HG03039 (cell line): ENCODE measurements around the gene UGT1A8.

Source experiments
- ATAC-seq: cut with Tn5 transposase; IDR thresholded peaks from one replicate; pipeline ENCODE4 v1.9.1; 2021; ENCODE audit warnings: mild to moderate bottlenecking, moderate library complexity; ENCODE audit not compliant: unreplicated experiment

The UGT1A8 gene

DNA sequence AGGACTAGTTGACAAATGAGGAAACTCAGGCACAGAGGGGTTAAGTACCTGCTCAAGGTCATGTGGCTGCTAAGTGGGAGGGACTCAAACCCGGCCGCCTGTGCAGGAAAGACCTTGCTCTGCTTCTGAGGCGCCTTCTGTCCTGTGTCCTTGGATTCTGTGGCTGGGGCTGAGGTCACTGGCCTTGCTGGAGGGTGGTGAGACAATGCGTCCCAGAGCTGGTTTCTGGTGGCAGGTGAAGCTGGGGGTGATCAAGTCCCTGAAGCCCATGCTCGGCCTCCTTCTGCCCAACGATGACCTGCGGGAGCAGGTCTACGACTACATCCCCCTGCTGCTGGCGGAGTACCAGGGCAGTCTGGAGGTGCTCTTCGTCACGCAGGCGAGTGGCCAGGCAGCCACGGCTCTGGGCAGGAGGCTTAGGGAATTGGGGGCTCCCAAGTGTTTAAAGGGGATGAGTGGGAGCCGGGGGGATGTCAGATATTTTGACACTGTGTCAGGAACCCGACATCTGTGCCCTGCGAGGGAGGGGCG, 176.8 kb downstream of the UGT1A8 start:
- ATAC-seq: no peak

DNA sequence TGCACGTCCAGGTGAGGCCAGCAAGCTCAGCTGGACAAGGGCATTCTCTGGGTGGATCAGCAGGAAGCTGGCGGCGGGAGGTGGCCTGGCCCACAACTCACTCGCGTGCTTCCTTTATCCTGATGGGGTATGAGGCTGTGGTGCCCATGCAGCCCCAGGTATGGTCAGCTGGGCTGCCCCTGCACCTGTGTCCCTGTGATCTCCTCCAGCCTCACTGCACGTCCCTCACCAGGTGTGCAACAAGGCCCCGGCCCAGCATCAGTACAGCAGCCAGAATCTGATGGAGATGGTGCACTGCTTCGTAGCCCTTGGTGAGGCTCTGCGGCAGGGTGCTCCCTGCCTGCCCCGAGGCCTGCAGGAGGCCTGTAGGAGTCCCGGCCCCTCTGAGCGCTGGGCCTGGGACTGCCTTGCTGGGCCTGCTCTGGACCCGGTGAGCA, 178.3 kb downstream of the UGT1A8 start:
- ATAC-seq: no peak

DNA sequence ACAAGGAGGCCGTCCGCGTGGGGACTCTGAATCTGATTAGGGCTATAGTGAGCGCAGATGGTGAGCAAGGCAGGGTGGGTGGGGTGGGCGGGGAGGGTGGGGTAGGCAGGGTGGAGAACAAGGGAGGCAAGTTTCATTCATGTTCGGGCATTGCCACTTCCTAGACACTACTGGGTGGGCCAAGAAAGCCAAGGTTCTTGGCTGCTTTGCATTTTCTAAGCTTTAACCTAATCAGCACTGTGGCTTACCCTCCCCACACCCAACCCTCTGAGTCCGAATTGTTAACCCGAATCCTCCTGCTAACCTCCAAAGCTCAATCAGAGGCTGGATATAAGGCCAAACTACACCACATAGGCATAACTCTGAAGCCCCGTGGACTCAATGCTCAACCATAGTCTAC, 178.8 kb downstream of the UGT1A8 start:
- no peak for ATAC-seq

DNA sequence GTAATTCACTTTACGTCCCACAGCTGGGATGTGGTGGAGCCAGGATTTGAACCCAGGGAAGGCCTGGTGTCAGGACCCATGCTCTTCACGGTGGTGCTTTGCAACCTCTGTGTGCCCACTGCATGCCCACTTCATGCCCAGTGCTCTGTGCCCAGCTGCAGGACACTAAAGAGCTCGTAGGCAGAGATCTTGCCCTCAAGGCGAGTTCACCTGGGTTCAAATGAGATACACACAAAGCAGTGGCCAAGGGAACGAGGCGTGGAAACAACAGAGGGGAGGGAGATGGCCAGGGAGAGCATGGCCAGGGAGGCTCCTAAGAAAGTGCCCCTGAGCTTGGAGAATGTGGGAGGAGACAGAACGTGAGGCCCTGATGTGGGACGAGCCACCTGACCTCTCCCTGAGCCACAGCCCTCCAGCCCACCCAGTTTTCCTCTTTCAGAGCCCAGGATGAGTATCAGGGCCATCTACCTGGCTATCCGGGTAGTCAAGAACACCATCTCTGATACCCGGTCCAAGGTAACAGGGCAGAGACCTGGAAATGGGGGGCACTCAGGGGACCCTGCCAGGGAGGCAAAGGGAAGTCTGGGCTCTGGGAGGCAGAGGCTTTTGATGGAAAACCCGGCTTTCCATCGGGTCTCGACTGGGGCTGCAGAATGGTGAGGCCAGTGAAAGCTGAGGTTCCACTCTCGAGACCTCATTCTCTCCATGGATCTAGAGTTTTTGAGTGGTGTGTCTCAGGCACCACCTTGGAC, 181.1 kb downstream of the UGT1A8 start:
- no peak for ATAC-seq

DNA sequence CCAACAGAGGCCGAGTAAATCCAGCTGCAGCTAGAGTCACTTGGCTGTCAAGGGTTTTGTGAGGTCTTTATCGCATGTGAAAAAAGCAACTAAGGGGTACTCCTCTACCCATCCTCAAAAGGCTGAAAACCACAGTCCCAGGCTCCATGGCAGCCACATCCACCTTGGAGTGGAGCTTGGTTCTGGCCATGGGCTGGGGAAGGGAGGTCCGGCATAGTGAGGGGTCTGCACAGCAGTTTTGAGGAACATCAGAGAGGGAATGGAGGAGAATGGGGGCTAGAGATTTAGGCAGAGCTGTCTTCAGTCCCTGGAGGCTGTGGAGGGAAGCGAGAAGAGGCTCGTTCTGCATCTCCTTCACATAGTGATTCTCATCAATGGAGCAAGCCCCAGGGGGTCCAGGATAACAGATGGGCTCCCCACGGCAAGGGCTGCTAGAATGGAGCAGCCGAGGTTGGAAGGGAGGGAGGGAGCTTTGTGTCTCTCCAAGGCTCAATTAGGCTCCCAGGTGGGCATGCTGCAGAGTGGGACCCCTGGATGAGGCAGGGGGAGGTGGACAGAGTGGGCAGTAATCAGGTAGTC, 181.7 kb downstream of the UGT1A8 start:
- ATAC-seq: no peak

DNA sequence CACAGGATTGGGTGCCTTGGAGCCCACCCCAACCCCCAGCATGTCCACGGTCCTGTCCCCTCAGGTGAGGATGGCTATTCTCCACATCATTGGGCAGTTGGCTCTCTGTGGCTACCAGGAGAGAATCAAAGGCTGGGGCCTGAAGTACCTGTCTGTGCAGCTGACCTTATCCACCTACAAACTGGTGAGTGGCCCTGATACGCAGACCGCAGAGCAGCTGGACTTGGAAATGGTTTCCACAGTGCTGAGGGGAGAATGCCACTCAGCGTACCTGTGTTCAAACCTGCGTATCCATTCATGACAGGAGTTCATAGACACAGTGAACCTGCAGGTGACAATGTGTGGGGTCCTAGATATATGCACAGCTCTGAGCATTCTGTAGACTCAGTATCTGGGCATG, 182.3 kb downstream of the UGT1A8 start:
- no peak for ATAC-seq

DNA sequence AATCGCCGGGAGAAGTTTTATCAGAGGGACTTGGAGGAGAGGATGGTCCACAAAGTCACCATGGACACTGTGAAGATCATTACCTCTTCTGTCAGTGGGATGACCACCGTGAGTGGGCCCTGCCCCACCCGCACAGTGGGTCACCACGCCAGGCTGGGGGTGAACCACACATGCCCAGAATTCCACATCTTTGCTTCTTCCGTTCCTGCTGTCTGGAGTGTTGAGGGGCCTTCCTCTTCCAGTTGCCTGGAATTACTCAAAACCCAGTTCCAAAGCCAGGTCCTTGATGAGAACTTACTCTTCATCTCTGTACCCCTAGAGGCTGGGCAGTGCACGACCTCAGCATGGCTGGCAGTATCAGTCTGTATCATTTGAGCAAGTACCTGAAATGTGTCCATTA, 182.8 kb downstream of the UGT1A8 start:
- ATAC-seq: no peak

DNA sequence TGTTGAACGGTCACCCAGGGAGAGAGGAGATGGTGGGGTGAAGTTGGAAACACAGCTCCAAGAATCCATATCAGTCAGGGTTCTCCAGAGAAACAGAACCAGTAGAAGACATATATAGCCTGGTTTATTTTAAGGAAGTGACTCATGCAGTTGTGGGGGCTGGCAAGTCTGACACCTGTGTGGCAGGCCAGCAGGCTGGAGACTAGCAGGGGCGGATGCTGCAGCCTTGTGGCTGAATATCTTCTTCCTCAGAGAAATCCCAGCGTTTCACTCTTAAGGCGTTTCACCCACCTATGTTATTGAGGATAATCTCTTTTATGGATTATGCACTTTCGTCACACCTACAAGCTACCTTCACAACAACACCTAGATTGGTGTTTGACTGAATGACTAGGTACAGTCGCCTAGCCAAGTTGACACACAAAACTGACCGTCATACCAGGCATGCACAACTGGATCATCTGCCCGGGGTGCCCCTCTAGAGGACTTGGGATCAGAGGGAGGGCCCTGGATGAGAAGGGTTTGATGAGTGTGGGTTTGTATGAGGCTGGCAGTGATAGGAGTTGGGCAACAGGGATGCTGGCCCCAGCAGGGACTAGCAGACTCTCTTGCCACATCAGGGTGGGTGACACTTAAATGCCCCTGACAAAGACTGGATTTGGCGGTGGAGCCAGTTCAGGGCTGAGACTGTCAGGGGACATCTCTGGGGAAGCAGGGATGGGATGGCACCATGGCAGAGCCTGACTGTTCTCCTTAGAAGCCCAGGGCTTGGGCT, 184.1 kb downstream of the UGT1A8 start:
- no peak for ATAC-seq

DNA sequence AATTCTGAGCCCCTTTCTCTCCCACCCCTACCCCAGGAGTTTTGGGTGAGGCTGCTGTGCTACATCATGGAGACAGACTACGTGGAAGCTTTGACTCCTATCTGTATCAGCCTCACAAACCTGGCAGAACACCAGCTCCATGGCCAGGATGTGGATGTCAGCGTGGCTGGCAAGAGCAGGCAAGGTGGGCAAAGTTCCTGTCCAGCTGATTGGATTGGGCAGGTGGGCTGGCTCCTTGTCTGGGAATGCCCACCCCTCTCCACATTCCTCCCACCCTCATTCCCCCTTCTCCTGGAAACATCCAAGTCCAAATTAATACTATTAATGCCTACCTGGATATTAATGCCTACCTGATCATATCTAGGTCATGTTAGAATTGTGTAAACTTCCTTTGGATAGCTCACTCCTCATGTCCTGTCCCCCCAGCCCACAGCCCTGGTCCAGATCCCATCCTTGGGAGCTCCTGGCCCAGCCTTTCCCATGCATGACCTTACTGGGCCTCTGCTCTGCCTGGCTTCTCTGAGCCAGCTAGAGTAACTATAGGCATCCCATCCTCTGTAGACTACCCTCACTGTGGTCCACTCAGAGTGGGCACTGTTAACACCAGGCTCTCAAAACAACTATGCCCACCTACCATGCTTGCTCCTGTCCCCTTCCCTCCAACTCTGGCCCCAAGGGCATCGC, 184.8 kb downstream of the UGT1A8 start:
- no peak for ATAC-seq

DNA sequence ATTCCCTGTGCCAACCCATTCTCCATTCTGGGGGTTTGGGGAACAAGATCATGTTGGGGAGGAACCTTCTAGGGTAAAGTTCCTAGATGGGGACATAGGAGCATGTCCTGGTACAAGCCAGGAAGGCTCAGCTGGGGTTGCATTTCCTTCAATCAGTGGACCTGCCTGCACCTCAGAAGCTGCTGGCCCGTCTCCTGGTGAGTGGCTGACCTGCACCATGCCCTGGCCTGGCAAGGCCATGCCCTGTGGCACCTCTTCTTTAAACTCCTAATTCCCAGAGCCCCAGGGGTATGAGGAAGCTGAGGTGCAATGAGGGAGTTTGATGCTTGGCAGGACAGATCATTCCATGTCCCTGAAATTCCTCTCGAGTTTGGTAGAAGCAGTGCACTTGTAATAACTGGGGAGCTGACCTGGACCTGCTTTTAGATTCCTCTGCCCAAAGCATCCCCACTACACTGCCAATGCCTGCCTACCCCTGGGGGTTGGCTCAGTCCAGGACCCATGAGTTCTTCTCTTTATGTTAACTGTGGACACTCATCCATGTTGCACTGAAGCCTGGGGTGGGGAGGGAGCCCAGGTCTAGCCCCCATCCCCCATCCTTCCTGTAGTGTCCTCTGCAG, 186.0 kb downstream of the UGT1A8 start:
- ATAC-seq: no peak

DNA sequence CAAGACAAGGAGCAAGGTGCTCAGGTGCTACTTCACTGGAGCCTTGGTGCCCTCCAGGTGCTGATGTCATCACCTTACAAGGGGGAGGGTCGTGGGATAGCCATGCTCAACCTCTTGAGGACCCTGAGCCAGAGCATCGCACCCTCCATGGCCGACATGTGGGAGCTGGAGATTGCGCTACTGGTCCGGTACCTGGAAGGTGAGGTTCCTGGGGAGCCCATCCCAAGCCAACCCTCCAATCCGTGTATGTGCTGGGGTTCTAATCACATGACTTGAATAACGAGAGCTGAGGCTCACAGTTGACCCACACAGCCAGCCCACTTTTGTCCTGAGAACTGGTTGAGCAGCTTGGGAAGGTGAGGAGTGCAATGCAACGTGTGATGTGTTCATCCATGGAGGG, 186.6 kb downstream of the UGT1A8 start:
- no peak for ATAC-seq

DNA sequence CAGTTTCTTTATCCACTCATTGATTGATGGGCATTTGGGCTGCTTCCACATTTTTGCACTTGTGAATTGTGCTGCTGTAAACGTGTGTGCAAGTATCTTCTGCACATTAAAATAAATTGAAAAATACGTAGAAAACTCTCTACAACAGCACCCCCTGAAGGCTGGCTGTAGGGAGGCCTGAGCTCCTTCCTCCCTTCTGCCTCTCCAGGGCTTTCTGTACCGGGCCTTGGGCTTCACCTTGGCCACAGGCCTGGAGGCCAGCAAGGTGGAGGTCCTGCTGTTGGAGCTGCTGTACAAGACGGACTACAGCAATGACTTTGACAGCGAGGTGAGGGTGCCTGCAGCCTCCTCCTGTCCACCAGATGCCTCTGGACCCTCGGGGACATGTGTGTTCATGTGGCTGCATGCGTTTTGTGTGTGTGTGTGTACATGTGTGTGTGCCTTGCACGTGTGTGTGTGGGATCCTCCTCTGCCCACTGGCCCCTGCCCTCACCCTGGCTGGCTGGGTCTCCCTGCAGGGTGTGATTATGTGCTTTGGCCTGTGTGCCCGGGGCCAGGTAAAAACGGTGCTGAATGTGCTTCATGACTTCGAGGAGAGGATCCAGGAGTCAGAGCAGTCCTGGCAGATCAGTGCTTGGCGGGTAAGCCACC, 189.9 kb downstream of the UGT1A8 start:
- ATAC-seq: no peak

DNA sequence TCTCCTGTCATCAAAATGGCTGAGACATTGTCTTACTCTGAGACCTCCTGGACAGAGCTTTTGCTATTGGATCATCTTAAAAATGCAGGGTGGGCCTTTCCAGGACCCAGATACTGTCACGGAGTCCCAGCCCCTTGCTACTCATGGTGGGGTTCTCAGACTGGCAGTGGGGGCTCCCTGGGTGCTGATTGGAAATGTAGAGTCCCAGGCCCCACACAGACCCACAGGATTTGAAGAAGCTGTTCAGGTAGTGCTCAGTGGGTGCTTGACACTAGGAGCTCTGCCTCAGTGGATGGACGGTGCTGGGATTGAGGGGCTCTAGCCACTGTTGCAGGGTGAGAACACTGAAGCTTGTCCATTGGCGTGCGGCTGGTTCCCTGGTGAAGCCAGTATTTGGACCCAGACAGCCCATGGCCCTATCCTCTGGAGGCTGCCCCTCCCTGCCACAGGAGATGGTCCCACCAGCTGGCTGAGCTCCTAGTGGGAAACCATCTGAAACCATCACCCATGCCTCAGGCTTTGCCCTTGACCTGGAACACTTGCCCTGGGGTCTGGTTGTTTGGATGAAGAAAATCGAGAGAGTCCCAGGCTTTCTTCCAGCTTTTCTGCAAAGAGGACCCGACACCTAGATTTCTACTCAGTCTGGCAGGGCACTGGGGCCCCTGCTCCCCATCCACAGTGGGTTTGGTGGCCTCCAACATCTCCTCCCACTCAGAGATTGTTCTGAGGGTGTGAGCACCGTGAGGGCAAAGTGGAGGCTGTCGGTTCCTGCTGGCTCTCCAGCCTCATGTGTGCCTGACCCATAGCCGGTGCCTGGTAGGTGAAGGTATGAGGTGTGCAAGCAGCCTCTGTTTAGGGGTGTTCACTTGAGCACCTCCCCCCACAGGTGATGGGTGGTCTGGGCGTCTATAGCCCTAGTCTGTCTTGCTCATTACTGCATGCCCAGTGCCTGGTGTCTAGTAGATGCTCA, 190.8 kb downstream of the UGT1A8 start:
- ATAC-seq: no peak

DNA sequence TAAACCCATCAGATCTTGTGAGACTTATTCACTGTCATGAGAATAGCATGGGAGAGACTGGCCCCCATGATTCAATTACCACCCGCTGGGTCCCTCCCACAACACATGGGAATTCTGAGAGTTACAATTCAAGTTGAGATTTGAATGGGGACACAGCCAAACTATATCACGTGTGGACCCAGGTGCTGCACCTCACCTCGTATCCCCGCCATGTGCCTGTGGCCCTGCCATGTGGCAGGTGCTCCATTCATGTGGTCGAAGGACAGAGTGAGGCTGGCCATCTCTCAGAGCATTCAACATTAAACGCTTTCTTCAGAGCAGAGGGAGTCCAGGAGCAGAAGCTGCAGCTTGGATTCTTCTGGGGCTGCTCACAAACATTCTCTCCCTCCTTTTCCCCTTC, 193.0 kb downstream of the UGT1A8 start:
- no peak for ATAC-seq

DNA sequence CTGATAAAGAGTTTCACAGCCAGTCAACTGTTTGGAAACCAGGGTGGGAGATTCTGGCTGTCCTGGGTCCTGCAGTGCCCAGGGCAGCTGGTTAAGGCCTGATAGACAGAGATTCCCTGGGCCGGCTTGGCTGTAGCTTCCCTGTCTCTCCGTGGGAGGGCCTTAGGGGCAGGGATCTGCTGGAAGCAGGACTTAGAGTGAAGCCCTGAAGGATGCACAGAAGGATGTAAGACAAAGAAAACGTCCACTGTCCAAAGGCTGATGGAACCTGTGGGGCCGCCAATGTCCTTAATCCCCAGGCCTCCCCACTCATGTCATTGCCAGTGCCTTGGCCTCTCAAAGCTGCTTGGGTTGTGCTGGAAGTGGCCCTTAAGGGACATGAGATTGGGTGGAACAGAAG, 193.7 kb downstream of the UGT1A8 start:
- ATAC-seq: no peak

DNA sequence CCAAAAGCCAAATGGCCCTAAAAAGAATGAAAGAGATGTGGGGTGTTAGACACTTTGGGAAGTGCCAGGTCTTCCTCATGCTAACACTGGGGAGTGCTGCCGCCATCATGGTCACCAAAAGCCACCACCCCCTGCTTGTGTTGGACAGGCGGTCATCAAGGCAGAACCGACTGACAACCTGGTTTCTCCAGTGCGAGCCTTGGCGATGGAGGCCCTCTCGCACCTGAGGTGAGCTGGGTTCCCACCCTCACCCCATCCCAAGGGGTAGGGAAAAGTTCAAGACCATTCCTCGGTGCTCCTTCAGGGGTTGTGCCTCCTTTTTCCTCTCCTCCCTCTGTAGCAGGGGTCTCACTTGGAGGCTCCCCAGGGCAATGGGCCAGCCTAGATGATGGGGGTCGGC, 194.3 kb downstream of the UGT1A8 start:
- ATAC-seq: no peak

DNA sequence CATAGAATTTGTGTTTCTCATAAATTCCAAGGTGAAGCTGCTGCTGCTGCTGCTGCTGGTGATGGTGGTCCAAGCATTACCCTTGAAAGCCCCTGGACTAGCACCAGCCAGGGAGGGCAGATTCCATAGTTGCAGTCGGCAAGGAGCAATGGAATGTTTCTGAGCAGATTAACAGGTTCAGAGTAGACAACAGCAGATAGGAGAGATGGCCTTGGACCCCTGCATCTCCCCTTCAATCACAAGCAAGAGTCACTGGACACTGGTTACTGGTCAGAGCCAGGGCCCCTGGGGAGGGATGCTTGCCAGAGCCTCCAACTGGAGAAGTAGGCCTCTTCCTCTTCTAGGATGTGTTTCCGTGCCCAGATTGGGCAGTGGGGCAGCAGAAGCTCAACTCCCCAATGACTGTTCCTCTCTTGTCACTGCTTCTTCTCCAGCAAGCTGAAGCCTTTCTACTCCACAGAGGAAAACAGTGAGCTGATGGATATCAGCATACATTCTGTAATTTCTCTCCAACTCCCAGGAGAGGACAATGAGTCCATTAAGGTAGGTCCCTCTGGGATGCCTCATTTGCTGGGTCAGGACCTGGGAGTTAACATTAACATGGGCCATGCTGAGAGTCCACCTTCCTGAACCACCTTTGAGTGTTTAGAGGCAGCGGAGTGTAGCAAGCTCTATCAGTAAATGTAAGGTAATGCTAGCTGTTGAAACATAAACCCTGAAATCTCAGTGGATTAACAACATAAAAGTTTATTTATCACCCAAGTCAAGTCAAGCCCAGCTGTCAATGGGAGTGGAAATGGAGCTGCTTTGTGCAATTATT, 196.0 kb downstream of the UGT1A8 start:
- ATAC-seq: no peak
